Keratinocyte (primary cell): ENCODE measurements around the gene R3HDM4.

Experiments used
- EZH2 ChIP-seq: IDR thresholded peaks from one replicate; pipeline ENCODE4 v1.6.1; 2012; ENCODE audit warnings: inconsistent platforms, mild to moderate bottlenecking, low read length, moderate library complexity
- TF ChIP-seq, protein P1 (sequence below), 3 experiments: IDR thresholded peaks in 1 of 3; conservative IDR thresholded peaks in 1 of 3; optimal IDR thresholded peaks in 1 of 3; 2 replicates in 2 of 3; 3 replicates in 1 of 3; pipeline versions ENCODE3 to v1.5.1; 2011; ENCODE audit warnings: low read length in 3 of 3, mild to moderate bottlenecking in 3 of 3, moderate library complexity in 2 of 3, control low read depth in 1 of 3, inconsistent platforms in 1 of 3; ENCODE audit not compliant: insufficient read depth in 2 of 3; ENCODE audit errors: extremely low read depth in 1 of 3

DNA sequence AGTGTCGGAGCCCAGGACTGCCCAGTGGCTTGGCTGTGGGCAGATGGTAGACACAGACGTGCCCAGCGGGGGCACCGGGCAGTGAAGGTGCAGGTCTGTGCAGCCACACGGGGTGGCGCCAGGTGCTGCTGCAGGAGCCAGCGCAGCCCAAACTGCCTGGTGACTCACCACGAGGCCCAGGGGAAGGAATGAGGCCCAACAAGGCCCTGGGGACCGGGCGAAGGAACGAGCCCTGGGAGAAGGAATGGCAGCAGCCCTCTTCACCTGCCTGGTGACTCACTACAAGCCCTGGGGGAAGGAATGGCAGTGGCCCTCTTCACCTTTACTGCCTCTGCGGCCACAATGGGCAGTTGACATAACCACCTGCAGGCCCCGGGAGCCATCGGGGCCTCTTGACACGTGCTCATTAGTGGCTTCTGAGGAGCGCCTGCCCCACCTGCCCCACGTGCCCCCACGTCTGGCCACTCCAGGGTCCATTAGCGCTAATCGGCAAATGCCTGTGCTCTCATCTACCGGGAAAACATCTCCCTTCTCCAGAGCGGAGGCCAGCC, 29.3 kb downstream of the R3HDM4 start:
- TF ChIP-seq EZH2: no peak
- TF ChIP-seq, protein P1, sequence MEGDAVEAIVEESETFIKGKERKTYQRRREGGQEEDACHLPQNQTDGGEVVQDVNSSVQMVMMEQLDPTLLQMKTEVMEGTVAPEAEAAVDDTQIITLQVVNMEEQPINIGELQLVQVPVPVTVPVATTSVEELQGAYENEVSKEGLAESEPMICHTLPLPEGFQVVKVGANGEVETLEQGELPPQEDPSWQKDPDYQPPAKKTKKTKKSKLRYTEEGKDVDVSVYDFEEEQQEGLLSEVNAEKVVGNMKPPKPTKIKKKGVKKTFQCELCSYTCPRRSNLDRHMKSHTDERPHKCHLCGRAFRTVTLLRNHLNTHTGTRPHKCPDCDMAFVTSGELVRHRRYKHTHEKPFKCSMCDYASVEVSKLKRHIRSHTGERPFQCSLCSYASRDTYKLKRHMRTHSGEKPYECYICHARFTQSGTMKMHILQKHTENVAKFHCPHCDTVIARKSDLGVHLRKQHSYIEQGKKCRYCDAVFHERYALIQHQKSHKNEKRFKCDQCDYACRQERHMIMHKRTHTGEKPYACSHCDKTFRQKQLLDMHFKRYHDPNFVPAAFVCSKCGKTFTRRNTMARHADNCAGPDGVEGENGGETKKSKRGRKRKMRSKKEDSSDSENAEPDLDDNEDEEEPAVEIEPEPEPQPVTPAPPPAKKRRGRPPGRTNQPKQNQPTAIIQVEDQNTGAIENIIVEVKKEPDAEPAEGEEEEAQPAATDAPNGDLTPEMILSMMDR (optimal IDR thresholded peaks at IDR 0.05 in 1 of 3, IDR thresholded peaks at IDR 0.05 in 1 of 3, conservative IDR thresholded peaks at IDR 0.05 in 1 of 3; ENCODE audit: extremely low read depth in 1 of 3, insufficient read depth in 2 of 3, low read length in 3 of 3): peak; percentile 49 to 82 (median 80)
